Measurements from ENCODE around the gene GPR119. TPM values are rescaled to one million over a fixed set of nuclear protein-coding genes. Genes with fewer than 3 reads are reported as not detected.

The GPR119 gene
- total RNA-seq, 1 experiment from 2014 or later: not detected

DNA sequence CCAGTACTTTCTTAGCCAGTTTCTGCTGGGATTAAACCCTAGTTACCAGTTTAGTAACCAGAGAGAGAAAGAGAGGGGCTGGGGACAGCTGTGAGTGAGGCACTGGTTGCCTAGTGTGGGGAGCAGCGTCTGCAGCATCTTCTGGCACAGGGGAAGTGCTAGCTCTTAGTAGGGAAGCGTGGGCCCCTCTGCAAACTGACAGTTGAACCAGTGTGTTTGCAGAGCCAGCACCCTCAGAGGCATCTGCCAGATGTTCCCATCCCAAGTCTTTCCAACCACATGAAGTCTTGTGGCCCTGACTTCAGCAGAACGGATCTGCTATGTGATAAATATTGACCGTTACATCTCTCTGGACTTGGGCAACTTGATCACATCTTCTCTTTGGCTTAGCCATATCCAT lies 31.3 kb upstream of the GPR119 start:
- H3K9me3 Mint-ChIP-seq: peaks cover 0 to 40% of the 10 kb centered on the region in 2 experiments; a peak in 2 of 5 replicates
- Histone ChIP-seq H2AK5ac (ENCODE audit: insufficient read length, low read length) (no peak overlapping the region), H3K18ac (ENCODE audit: insufficient read length, low read depth, low read length) (no peak overlapping the region), H3T11ph (ENCODE audit: low read length) (no peak overlapping the region), H3K27ac (ENCODE audit: insufficient read length, low read depth, low read length) (no peak overlapping the region), H3K79me2 (ENCODE audit: insufficient read depth, low read length) (no peaks in the 10 kb centered on the region), H3K23ac (ENCODE audit: insufficient read length, low read depth, low read length) (no peak overlapping the region), H3K14ac (ENCODE audit: insufficient read depth, low read length) (no peak overlapping the region), H2BK15ac (ENCODE audit: low read depth, low read length) (no peak overlapping the region), H2BK12ac (ENCODE audit: insufficient read length, low read depth, low read length) (no peak overlapping the region), H3K9ac (ENCODE audit: extremely low read depth, insufficient read length, low read length) (no peak overlapping the region), H3K4me2 (ENCODE audit: insufficient read depth, insufficient read length, low read length) (no peak overlapping the region), H2BK120ac (ENCODE audit: low read depth, low read length, poor library complexity, severe bottlenecking) (no peak overlapping the region), H3K4me1 (ENCODE audit: insufficient read depth, low read length) (peaks cover 2% of the 10 kb centered on the region; the same call in 1 of the 2 replicates), H3K56ac (ENCODE audit: insufficient read length, low read depth, low read length) (no peak overlapping the region), H3K4ac (ENCODE audit: low read depth, low read length) (no peak overlapping the region), H3K9me3 (ENCODE audit: control insufficient read depth, low read depth, low read length) (no peaks in the 10 kb centered on the region), H3K27me3 (ENCODE audit: insufficient read depth, low read length) (no peaks in the 10 kb centered on the region), H2AFZ (ENCODE audit: low read length) (no peak overlapping the region), H2BK20ac (ENCODE audit: low read depth, low read length, poor library complexity, severe bottlenecking) (no peak overlapping the region), H4K91ac (ENCODE audit: insufficient read length, low read depth, low read length) (no peak overlapping the region), H3K79me1 (ENCODE audit: insufficient read depth, low read depth, low read length, poor library complexity, severe bottlenecking) (no peaks in the 10 kb centered on the region), H4K8ac (replicated peaks; ENCODE audit: insufficient read length, low read depth, low read length) (no peak overlapping the region), H4K20me1 (ENCODE audit: control insufficient read depth, insufficient read depth, insufficient read length) (no peaks in the 10 kb centered on the region), H3K23me2 (ENCODE audit: insufficient read length, low read depth, low read length, poor library complexity, severe bottlenecking) (no peaks in the 10 kb centered on the region), H2BK5ac (ENCODE audit: insufficient read length, low read length) (no peak overlapping the region), H4K5ac (ENCODE audit: insufficient read length, low read depth, low read length) (no peak overlapping the region)
- no peak for DNase-seq
- H3K4me3 Mint-ChIP-seq: no peak overlapping the region
- H3K27ac Mint-ChIP-seq: no peak overlapping the region
- peaks cover 0 to 21% (median 10%) of the 10 kb centered on the region in 3 experiments; a peak in 6 of 7 replicates for H3K36me3 Mint-ChIP-seq (ENCODE audit: insufficient read depth in 1 of 3, low read depth in 3 of 3)
- H3K4me1 Mint-ChIP-seq: peaks cover 6 to 16% of the 10 kb centered on the region in 2 experiments
- H3K27me3 Mint-ChIP-seq (ENCODE audit: low read depth): no peaks in the 10 kb centered on the region; the same call in 1 of the 2 replicates
- TF ChIP-seq CTCF (conservative IDR thresholded peaks at IDR 0.05): no peak
- WGBS (ENCODE audit: extremely low coverage, insufficient read length, low lambda C conversion rate): no CpG with 5 or more reads among the region's 4 CpGs
